ENCODE data around the gene NEO1. TPM values are rescaled to one million over a fixed set of nuclear protein-coding genes. Genes with fewer than 3 reads are reported as not detected.

NEO1 gene
- total RNA-seq, 4 donors from 2014 or later = 27.1 to 39.6 (median 28.8) TPM

DNA sequence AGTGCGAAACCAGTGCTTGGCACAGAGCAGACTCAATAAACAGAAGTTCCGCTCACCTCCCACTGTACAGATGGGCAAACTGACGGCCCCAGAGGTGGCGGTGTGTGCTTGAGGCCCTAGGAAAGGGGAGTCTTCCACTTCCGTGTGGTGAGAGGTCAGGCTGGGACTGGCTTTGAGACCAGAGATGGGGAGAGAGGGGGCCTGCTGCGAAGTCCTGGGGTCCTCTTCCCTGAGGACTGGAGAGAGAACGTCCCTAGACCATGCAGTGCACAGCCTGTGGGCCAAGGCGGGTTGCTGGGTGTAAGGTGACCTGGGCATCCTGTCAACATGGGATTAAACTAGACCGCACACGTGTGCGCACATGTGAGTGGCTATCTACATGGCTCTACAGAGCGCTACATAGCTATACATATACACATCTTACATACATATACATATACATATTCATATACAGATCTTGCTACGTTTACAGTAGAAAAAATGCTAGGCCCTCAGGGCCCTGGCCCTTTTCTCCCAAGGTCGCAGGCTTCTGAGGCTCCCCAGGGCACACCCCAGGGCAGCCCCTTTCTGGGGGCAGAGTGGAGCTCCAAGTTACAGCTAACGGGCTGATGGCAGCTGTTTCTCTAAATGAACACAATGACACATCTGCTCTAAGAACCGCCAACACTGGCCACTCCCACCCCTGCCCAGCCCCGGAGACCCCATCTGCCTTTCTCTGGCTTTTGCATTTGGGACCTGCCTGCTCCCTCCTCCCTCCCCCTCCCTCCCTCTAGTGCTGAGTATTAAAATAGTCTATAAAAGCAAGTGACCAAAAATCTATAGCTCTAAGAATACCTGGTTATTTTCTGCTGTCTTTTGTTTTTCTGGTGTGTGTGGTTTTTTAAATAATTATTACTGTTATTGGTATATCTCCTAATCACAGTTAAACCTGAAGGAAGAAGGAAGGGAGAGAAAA is 269.5 kb downstream of the NEO1 start:
- no peak overlapping the region for H3K4me3 ChIP-seq (replicated peaks in 1 of 3)
- intact Hi-C loops (cut with DNase I) = no loop called here
- no peak for DNase-seq
- TF ChIP-seq, protein P1, sequence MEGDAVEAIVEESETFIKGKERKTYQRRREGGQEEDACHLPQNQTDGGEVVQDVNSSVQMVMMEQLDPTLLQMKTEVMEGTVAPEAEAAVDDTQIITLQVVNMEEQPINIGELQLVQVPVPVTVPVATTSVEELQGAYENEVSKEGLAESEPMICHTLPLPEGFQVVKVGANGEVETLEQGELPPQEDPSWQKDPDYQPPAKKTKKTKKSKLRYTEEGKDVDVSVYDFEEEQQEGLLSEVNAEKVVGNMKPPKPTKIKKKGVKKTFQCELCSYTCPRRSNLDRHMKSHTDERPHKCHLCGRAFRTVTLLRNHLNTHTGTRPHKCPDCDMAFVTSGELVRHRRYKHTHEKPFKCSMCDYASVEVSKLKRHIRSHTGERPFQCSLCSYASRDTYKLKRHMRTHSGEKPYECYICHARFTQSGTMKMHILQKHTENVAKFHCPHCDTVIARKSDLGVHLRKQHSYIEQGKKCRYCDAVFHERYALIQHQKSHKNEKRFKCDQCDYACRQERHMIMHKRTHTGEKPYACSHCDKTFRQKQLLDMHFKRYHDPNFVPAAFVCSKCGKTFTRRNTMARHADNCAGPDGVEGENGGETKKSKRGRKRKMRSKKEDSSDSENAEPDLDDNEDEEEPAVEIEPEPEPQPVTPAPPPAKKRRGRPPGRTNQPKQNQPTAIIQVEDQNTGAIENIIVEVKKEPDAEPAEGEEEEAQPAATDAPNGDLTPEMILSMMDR (IDR thresholded peaks at IDR 0.05) = no peak
- no peak for TF ChIP-seq POLR2A (IDR thresholded peaks at IDR 0.05)
- H3K4me1 ChIP-seq = no peaks in the 10 kb centered on the region
- no peaks in the 10 kb centered on the region for H3K9me3 ChIP-seq
- no peaks in the 10 kb centered on the region for H3K27me3 ChIP-seq
- 84 to 87% methylated on average over 17 of the region's 17 CpGs for WGBS, 2 donors
- no peak overlapping the region for H3K27ac ChIP-seq
- no peaks in the 10 kb centered on the region for H3K36me3 ChIP-seq

DNA sequence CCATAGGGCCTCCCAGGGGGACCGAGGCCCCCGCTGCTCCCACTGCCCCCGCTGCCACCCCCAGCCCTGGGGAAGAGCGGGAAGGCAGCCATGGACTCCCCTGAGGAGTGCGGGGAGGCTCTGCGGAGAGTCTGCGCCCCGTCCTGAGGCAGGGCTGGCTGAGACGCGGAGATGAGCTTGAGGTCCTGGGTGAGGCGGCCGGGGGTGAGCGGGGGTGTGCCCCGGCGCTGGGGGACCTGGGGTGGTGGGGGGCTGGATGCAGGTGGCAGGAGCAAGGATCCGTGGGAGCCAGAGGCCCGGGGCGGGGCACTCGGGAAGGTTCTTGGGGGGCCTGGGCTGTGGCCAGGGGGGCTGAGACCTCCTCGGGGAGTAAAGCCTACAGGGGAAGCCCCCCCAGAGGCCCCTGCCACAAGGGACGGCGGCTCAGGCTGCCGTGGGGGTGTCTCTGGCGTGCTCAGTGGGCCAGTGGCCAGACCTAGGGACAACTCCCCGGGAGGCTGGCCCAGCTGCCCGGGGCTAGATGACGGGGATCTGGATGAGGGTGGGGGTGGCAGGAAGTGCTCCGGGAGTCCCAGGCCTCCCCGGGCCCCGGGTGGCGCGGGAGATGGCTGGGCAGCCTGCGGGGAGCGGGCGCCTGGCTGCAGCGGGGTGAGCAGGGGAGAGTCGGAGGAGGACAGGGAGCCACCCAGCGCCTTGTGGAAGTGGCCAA is 270.6 kb downstream of the NEO1 start:
- intact Hi-C loops (cut with DNase I) = no loop called here

DNA sequence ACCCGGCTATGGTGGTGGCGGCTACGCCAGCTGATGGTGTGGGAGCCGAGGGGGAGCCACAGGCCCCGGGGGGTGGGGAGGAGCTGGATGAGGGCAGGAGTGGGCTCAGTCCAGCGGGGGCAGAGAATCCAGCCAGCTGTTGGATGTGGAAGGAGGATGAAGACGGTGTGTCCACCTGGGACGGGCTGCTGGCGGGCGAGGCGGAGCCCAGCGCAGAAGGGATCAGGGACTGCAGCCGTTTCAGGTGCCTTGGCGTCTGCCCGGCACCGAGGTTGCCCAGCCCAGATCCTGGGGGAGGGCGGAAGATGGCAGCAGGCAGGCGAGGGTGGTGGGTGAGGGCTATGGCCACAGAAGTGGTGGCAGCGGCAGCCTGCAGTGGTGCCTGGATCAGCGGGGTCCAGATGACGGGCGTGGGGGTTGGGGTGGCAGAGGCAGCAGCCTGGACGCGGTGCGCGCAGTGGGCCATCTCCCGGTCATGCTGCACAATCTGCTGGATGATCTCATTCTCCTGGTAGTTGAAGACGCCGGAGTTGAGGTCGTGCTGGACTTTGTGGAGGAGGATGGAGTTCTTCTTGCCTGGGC is 271.2 kb downstream of the NEO1 start:
- no peak overlapping the region for H3K27ac ChIP-seq
- H3K36me3 ChIP-seq = no peaks in the 10 kb centered on the region
- intact Hi-C loops (cut with DNase I) = no loop called here
- H3K4me3 ChIP-seq (replicated peaks in 1 of 3) = no peak overlapping the region
- no peaks in the 10 kb centered on the region for H3K9me3 ChIP-seq
- H3K4me1 ChIP-seq = no peaks in the 10 kb centered on the region
- TF ChIP-seq, protein P1 (IDR thresholded peaks at IDR 0.05) = no peak
- no peak for TF ChIP-seq POLR2A (IDR thresholded peaks at IDR 0.05)
- no peak for DNase-seq
- no peaks in the 10 kb centered on the region for H3K27me3 ChIP-seq
- WGBS, 2 donors = 94% methylated on average over 26 to 30 of the region's 30 CpGs

More for the DNA sequence above, 270.6 kb downstream of the NEO1 start:
- H3K27me3 ChIP-seq = no peaks in the 10 kb centered on the region
- 85 to 90% methylated on average over 11 to 25 of the region's 38 CpGs for WGBS, 2 donors
- no peak overlapping the region for H3K4me3 ChIP-seq (replicated peaks in 1 of 3)
- H3K27ac ChIP-seq = no peak overlapping the region
- no peaks in the 10 kb centered on the region for H3K36me3 ChIP-seq
- no peak for TF ChIP-seq POLR2A (IDR thresholded peaks at IDR 0.05)
- TF ChIP-seq, protein P1 (IDR thresholded peaks at IDR 0.05) = no peak
- H3K4me1 ChIP-seq = no peaks in the 10 kb centered on the region
- DNase-seq = no peak
- no peaks in the 10 kb centered on the region for H3K9me3 ChIP-seq

DNA sequence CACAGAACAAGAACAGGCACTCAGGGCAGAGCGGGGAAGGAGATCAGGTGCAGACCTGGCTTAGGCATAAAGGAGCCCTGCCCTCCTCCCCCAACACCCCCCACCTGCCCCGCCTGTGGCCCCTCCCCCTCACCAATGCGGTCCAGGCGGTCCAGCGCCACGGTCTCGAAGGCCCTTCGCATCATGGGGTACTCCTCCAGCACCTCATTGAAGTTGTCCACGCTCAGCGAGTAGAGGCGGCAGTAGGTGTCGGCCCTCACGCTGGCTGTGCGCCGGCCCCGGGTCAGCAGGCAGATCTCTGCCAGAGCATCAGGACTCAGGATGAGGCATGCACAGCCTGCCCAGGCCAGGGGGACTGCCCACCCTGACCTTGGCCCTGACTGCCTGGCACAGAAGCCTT is 271.7 kb downstream of the NEO1 start:
- H3K4me1 ChIP-seq = peaks cover 0 to 2% of the 10 kb centered on the region in 2 donors
- H3K4me3 ChIP-seq (replicated peaks in 1 of 3) = no peak overlapping the region
- H3K27ac ChIP-seq = no peak overlapping the region
- H3K9me3 ChIP-seq = no peaks in the 10 kb centered on the region
- WGBS, 2 donors = 91% methylated on average over 15 of the region's 16 CpGs; no CpG with 5 or more reads in 1 of the 2 donors
- intact Hi-C loops (cut with DNase I) = no loop called here
- no peak for DNase-seq
- TF ChIP-seq, protein P1 (IDR thresholded peaks at IDR 0.05) = no peak
- no peak for TF ChIP-seq POLR2A (IDR thresholded peaks at IDR 0.05)
- H3K36me3 ChIP-seq = no peaks in the 10 kb centered on the region
- no peaks in the 10 kb centered on the region for H3K27me3 ChIP-seq
